Erythroblast (primary cell): ENCODE results near the gene DMWD.

Experiments
- DNase-seq, 2 experiments: peaks; one replicate each; lab custom pipeline; 2025; lab: John Stamatoyannopoulos, UW
- GATA1 ChIP-seq: IDR thresholded peaks from 2 replicates; pipeline ENCODE4 v1.6.1; 2011; ENCODE audit warnings: low read depth, mild to moderate bottlenecking, control low read depth, low read length, moderate library complexity
- POLR2A ChIP-seq: IDR thresholded peaks from 2 replicates; pipeline ENCODE4 v1.6.1; 2011; ENCODE audit warnings: mild to moderate bottlenecking, low read length

DMWD gene

GRCh38 chr19:45747513-45747912 lies 45.1 kb downstream of the DMWD start:
- no peak for DNase-seq
- TF ChIP-seq GATA1 (no peak), POLR2A (no peak)

- TF ChIP-seq POLR2A (no peak), GATA1 (no peak)
- no peak for DNase-seq
These were observed 45.8 kb downstream of the DMWD start for GRCh38 chr19:45746866-45747265.

- no peak for TF ChIP-seq POLR2A
- TF ChIP-seq GATA1 = no peak
- no peak for DNase-seq
These were observed 47.0 kb downstream of the DMWD start for GRCh38 chr19:45745606-45746005.

GRCh38 chr19:45742969-45743368 lies 49.7 kb downstream of the DMWD start:
- TF ChIP-seq GATA1 = no peak
- no peak for DNase-seq

- peak in 1 of 2 experiments; percentile 26 for DNase-seq
- TF ChIP-seq POLR2A (no peak), GATA1 (no peak)
These were observed 52.9 kb downstream of the DMWD start for GRCh38 chr19:45739498-45740439.

- DNase-seq = no peak
- no peak for TF ChIP-seq POLR2A
- TF ChIP-seq GATA1 = no peak
These were observed 59.4 kb downstream of the DMWD start, which contains the start of gene MEIOSIN for GRCh38 chr19:45733160-45733810. MEIOSIN (plus strand) TSS chr19:45733439; CDS start chr19:45735377, 1,938 bp downstream.
